OCI-LY3 (cell line): ENCODE measurements around the gene ASH1L.
"Not testable (repeated sequence)": the region's sequence is repeated elsewhere in the genome, so short reads cannot be mapped to it uniquely, and the experiment has no call there.

Experiments
- H2AFZ ChIP-seq: fragments of 200-600, 300-600 bp; shearing (Covaris generic); 2 replicates; pipeline ENCODE4 v1.6.0; 2014; ENCODE audit warnings: antibody characterized with exemption, low read depth, low read length
- H3K27ac ChIP-seq: fragments of 200-600, 300-600 bp; sonication (generic); 2 replicates; pipeline ENCODE4 v1.5.1; 2014; ENCODE audit warnings: mild to moderate bottlenecking, low read length, moderate library complexity, mixed read lengths
- H3K27me3 ChIP-seq: fragments of 200-600, 300-600 bp; sonication (generic); 2 replicates; pipeline ENCODE4 v1.6.1; 2014; ENCODE audit warnings: low read depth, low read length, mixed read lengths
- H3K36me3 ChIP-seq: fragments of 200-600, 300-600 bp; sonication (generic); replicated peaks from 2 replicates; pipeline ENCODE3; 2014; ENCODE audit warnings: low read depth, low read length, mixed read lengths
- H3K4me1 ChIP-seq: fragments of 300-600, 200-600 bp; sonication (generic); 2 replicates; pipeline ENCODE4 v1.6.1; 2014; ENCODE audit warnings: low read length, mixed read lengths
- H3K4me2 ChIP-seq: fragments of 200-600, 300-600 bp; sonication (generic); 2 replicates; pipeline ENCODE4 v1.6.1; 2014; ENCODE audit warnings: low read length, mixed read lengths
- H3K4me3 ChIP-seq: fragments of 300-600, 200-600 bp; sonication (generic); 2 replicates; pipeline ENCODE4 v1.5.1; 2014; ENCODE audit warnings: antibody characterized with exemption, mild to moderate bottlenecking, low read length, moderate library complexity
- H3K79me2 ChIP-seq: fragments of 300-600, 200-600 bp; shearing (Covaris generic); 2 replicates; pipeline ENCODE4 v1.6.1; 2014; ENCODE audit warnings: mild to moderate bottlenecking, low read length, mixed read lengths
- H3K9ac ChIP-seq: fragments of 300-600, 200-600 bp; shearing (Covaris generic); 2 replicates; pipeline ENCODE4 v1.6.0; 2014; ENCODE audit warnings: mild to moderate bottlenecking, low read length, moderate library complexity
- H3K9me3 ChIP-seq: fragments of 200-600, 300-600 bp; shearing (Covaris generic); 2 replicates; pipeline ENCODE4 v1.6.1; 2014; ENCODE audit warnings: low read length, mixed read lengths; ENCODE audit not compliant: insufficient read depth
- H4K20me1 ChIP-seq: fragments of 200-600, 300-600 bp; sonication (generic); 2 replicates; pipeline ENCODE4 v1.6.1; 2016; ENCODE audit warnings: low read length, mixed read lengths; ENCODE audit not compliant: insufficient read depth
- EZH2phosphoT487 ChIP-seq: fragments of 200-600 bp; shearing (Covaris generic); IDR thresholded peaks from 2 replicates; pipeline ENCODE4 v1.6.1; 2018; ENCODE audit warnings: antibody characterized with exemption, mixed run types, low read depth
- TF ChIP-seq, protein P1 (sequence below): fragments of 200-600, 300-600 bp; sonication (generic); IDR thresholded peaks from 2 replicates; pipeline ENCODE4 v1.5.1; 2014; ENCODE audit warnings: antibody characterized with exemption, low read length, low read depth

The ASH1L gene

DNA sequence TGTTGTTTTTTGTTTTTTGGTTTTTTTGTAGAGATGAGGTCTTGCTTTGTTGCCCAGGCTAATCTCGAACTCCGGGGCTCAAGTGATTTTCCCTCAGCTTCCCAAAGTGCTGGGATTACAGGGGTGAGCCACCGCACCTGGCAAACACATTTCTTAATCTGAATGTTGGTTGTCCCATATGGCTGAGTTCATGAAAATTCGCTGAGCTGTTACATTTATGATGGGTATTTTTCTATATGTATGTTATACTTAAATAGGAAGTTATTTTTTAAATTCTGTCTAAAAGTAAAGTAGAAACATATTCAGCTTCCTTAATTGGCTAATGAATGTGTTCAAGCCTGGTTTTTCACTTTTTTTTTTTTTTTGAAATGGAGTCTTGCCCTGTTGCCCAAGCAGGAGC, 75.1 kb downstream of the ASH1L start:
- Histone ChIP-seq H3K27ac (no peak overlapping the region), H4K20me1 (peaks cover 8% of the 10 kb centered on the region), H3K79me2 (peaks cover 61% of the 10 kb centered on the region), H3K4me2 (no peak overlapping the region), H3K9ac (no peak overlapping the region), H3K4me3 (no peak overlapping the region), H3K9me3 (no peaks in the 10 kb centered on the region), H3K4me1 (peaks cover 12% of the 10 kb centered on the region), H3K27me3 (no peaks in the 10 kb centered on the region), H3K36me3 (no peaks in the 10 kb centered on the region), H2AFZ (no peak overlapping the region)
- TF ChIP-seq, protein P1, sequence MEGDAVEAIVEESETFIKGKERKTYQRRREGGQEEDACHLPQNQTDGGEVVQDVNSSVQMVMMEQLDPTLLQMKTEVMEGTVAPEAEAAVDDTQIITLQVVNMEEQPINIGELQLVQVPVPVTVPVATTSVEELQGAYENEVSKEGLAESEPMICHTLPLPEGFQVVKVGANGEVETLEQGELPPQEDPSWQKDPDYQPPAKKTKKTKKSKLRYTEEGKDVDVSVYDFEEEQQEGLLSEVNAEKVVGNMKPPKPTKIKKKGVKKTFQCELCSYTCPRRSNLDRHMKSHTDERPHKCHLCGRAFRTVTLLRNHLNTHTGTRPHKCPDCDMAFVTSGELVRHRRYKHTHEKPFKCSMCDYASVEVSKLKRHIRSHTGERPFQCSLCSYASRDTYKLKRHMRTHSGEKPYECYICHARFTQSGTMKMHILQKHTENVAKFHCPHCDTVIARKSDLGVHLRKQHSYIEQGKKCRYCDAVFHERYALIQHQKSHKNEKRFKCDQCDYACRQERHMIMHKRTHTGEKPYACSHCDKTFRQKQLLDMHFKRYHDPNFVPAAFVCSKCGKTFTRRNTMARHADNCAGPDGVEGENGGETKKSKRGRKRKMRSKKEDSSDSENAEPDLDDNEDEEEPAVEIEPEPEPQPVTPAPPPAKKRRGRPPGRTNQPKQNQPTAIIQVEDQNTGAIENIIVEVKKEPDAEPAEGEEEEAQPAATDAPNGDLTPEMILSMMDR = no peak
- no peak for TF ChIP-seq EZH2phosphoT487

DNA sequence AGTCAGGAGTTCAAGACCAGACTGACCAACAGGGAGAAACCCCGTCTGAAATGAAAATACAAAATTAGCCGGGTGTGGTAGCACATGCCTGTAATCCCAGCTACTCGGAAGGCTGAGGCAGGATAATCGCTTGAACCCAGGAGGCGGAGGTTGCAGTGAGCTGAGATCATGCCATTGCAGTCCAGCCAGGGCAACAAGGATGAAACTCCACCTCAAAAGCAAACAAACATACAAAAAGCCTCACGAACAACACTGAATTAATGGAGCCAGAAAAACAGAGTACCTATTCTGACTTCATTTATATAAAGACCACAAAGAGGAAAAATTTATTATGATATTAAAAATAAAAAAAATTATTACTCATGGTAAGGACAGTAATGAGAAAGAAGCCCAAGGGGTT, 75.7 kb downstream of the ASH1L start:
- H3K27ac ChIP-seq, H3K4me3 ChIP-seq, H3K4me2 ChIP-seq, H3K9me3 ChIP-seq, H3K27me3 ChIP-seq, H3K36me3 ChIP-seq, H3K9ac ChIP-seq, H4K20me1 ChIP-seq, H2AFZ ChIP-seq: not testable (repeated sequence)
- H3K4me1 ChIP-seq = peaks cover 12% of the 10 kb centered on the region
- H3K79me2 ChIP-seq = peaks cover 61% of the 10 kb centered on the region

DNA sequence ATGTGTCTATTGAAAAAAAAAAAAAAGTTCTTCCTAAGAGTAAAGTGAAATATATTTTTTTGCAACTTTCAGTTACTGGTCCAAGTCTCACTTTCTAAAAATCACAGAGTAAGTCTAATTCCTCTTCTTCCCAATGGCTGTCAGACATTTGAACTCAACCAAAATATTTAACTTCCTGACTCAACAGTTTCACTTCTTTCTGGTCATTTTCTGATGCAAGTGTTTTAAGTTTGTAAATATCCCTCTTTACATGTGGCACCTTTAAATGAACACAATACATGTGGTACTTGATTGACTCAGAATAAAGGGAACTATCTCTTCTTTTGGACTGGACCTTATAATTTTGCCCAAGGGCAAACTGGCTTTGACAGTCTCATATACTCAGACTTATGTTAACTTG, 76.7 kb downstream of the ASH1L start:
- peak overlapping the region; percentile 45 for H3K4me2 ChIP-seq
- TF ChIP-seq, protein P1 = no peak
- TF ChIP-seq EZH2phosphoT487 = no peak
- H3K9ac ChIP-seq = no peak overlapping the region
- H3K36me3 ChIP-seq = peaks cover 12% of the 10 kb centered on the region
- no peaks in the 10 kb centered on the region for H3K27me3 ChIP-seq
- peak overlapping the region; percentile 51 for H3K27ac ChIP-seq
- no peak overlapping the region for H2AFZ ChIP-seq
- H3K4me3 ChIP-seq = no peak overlapping the region
- peaks cover 8% of the 10 kb centered on the region for H4K20me1 ChIP-seq
- peaks cover 12% of the 10 kb centered on the region for H3K4me1 ChIP-seq
- H3K79me2 ChIP-seq = peaks cover 62% of the 10 kb centered on the region
- no peaks in the 10 kb centered on the region for H3K9me3 ChIP-seq

DNA sequence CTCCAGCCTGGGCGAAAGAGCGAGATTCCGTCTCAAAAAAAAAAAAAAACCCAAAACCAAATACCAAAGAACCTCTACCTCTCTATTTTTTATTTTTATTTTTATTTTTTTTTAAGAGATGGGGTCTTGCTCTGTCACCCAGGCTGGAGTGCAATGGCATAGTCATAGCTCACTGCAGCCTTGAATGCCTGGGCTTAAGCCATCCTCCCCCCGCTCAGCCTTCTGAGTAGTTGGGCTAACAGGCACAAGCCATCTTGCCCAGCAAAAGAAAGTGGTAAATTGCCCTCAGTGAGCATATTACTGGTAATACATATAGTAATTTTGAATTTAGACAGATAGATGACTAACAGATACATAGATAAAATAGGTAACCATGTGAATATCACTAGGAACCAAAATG, 77.4 kb downstream of the ASH1L start:
- no peak for TF ChIP-seq EZH2phosphoT487
- TF ChIP-seq, protein P1 = no peak
- no peaks in the 10 kb centered on the region for H3K27me3 ChIP-seq
- peak overlapping the region; percentile 45; the same call in 1 of the 2 replicates for H3K4me2 ChIP-seq
- H3K9me3 ChIP-seq = no peaks in the 10 kb centered on the region
- H3K27ac ChIP-seq = peak overlapping the region; percentile 51; the same call in 1 of the 2 replicates
- H2AFZ ChIP-seq = no peak overlapping the region
- peaks cover 8% of the 10 kb centered on the region for H4K20me1 ChIP-seq
- no peak overlapping the region for H3K4me3 ChIP-seq
- peaks cover 57% of the 10 kb centered on the region for H3K79me2 ChIP-seq
- H3K4me1 ChIP-seq = peaks cover 12% of the 10 kb centered on the region
- H3K9ac ChIP-seq = no peak overlapping the region
- H3K36me3 ChIP-seq = peaks cover 19% of the 10 kb centered on the region

DNA sequence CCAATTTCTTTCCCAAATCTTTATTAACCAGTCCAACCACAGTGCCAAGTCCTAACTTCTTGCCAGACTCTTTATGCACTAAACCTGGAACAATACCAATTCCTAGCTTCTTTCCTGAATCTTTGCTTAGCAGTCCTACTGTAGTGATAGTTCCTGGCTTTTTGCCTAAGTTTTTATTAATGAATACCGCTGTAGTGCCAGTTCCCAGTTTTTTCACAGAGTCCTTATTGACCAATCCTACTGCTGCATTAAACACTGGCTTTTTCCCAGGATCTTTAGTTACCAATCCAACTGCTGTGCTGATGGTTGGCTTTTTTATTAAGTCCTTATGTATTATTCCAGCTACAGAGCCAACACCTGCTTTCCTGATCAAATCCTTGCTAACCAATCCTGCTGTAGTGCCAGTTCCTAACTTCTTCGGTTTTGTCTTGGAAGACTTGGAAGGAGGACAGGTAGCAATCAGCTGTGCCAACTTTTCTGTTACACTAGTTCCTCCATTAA, 80.8 kb downstream of the ASH1L start:
- peaks cover 30% of the 10 kb centered on the region for H3K36me3 ChIP-seq
- H3K4me1 ChIP-seq = peaks cover 12% of the 10 kb centered on the region
- TF ChIP-seq, protein P1 = no peak
- TF ChIP-seq EZH2phosphoT487 = no peak
- no peak overlapping the region for H3K4me3 ChIP-seq
- H3K79me2 ChIP-seq = peaks cover 41% of the 10 kb centered on the region
- H4K20me1 ChIP-seq = peaks cover 8% of the 10 kb centered on the region
- no peaks in the 10 kb centered on the region for H3K9me3 ChIP-seq
- H3K27me3 ChIP-seq = no peaks in the 10 kb centered on the region
- H3K9ac ChIP-seq = no peak overlapping the region
- no peak overlapping the region for H3K27ac ChIP-seq
- H3K4me2 ChIP-seq = no peak overlapping the region
- no peak overlapping the region for H2AFZ ChIP-seq
